ENCODE measurements around the gene MCRIP1. TPM values are rescaled to one million over a fixed set of nuclear protein-coding genes. Genes with fewer than 3 reads are reported as not detected.

The MCRIP1 gene
- total RNA-seq, 1 experiment from 2014 or later, result 30.9 TPM

GRCh38 chr17:81810892-81811704 lies 22.0 kb downstream of the MCRIP1 start:
- in situ Hi-C loops (cut with HindIII; ENCODE audit: low pct_unique_long_range_greater_than_20kb, low sequenced_read_pairs), result no loop called here
- DNase-seq (ENCODE audit: low read depth), result no peak

- in situ Hi-C loops (cut with HindIII; ENCODE audit: low pct_unique_long_range_greater_than_20kb, low sequenced_read_pairs), result no loop called here
- no peak for DNase-seq (ENCODE audit: low read depth)
Measured at GRCh38 chr17:81810476-81810875, 22.6 kb downstream of the MCRIP1 start.

- DNase-seq (ENCODE audit: low read depth), result no peak
- in situ Hi-C loops (cut with HindIII; ENCODE audit: low pct_unique_long_range_greater_than_20kb, low sequenced_read_pairs), result no loop called here
Measured at GRCh38 chr17:81809556-81809998, 23.5 kb downstream of the MCRIP1 start.

DNA sequence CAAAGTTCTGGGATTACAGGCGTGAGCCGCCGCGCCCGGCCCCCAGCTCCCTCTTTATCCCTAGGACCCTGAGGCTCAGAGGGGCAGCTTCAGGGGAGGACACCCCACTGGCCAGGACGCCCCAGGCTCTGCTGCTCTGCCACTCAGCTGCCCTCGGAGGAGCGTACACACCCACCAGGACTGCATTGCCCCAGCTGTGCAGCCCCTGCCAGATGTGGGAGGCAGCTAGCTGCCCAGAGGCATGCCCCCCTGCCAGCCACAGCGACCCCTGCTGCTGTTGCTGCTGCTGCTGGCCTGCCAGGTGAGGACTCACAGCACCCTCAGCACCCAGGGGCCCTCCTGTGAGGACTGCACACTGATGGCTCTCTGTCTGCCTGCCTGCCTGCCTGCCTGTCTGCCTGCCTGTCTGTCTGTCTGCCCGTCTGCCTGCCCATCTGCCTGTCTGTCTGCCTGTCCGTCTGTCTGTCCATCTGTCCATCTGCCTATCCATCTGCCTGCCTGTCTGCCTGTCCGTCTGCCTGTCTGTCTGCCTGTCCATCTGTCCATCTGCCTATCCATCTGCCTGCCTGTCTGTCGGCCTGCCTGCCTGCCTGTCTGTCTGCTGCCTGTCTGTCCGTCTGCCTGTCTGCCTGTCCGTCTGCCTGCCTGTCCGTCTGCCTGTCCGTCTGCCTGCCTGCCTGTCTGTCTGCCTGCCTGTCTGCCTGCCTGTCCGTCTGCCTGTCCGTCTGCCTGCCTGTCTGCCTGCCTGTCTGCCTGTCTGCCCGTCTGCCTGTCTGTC lies 24.1 kb downstream of the MCRIP1 start:
- DNase-seq (ENCODE audit: low read depth), result no peak
- in situ Hi-C loops (cut with HindIII; ENCODE audit: low pct_unique_long_range_greater_than_20kb, low sequenced_read_pairs), result no loop called here

GRCh38 chr17:81807839-81808238 lies 25.3 kb downstream of the MCRIP1 start:
- in situ Hi-C loops (cut with HindIII; ENCODE audit: low pct_unique_long_range_greater_than_20kb, low sequenced_read_pairs), result no loop called here

GRCh38 chr17:81807210-81807719 lies 25.8 kb downstream of the MCRIP1 start:
- in situ Hi-C loops (cut with HindIII; ENCODE audit: low pct_unique_long_range_greater_than_20kb, low sequenced_read_pairs), result no loop called here
- DNase-seq (ENCODE audit: low read depth), result no peak

More at GRCh38 chr17:81807839-81808238, 25.3 kb downstream of the MCRIP1 start:
- DNase-seq (ENCODE audit: low read depth), result no peak

- DNase-seq (ENCODE audit: low read depth), result no peak
- in situ Hi-C loops (cut with HindIII; ENCODE audit: low pct_unique_long_range_greater_than_20kb, low sequenced_read_pairs), result no loop called here
Measured at GRCh38 chr17:81806461-81807209, 26.5 kb downstream of the MCRIP1 start.

DNA sequence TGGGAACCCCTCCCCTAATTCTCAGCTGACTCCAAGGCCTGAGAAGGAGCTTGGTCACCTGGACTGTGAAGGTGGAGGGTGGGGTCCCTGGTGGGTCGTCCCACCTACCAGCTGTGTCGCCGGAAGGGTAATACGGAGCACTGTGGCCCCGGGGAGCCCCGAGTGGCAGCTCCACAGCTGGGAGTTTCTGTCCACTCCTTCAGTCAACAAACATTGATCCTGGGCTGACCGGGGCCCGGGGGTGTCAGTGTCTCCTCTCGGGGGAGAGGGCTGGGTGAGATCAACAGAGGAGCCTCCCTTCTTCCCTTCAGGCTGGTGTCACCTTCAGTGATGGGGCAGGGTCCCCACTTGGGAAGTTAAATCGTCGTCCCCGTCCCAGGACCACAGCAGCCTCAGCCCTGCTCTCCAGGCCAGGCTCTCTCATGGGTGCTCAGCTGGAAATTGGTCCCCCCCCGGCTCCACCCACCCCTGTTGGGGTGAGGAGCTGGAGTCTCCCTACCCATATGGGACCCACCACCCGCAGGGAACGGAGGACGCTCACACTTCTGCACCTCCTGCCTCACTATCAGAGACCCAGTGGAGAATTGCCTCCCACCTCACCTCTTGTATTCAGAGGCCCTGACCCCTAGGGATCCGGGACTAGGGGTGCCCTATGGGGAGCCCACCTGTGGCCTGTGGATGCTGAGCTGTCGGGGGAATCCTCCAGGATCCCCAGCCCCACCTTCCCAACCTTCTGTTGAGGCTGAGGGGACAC lies 27.2 kb downstream of the MCRIP1 start:
- in situ Hi-C loops (cut with HindIII; ENCODE audit: low pct_unique_long_range_greater_than_20kb, low sequenced_read_pairs), result no loop called here
- no peak for DNase-seq (ENCODE audit: low read depth)

DNA sequence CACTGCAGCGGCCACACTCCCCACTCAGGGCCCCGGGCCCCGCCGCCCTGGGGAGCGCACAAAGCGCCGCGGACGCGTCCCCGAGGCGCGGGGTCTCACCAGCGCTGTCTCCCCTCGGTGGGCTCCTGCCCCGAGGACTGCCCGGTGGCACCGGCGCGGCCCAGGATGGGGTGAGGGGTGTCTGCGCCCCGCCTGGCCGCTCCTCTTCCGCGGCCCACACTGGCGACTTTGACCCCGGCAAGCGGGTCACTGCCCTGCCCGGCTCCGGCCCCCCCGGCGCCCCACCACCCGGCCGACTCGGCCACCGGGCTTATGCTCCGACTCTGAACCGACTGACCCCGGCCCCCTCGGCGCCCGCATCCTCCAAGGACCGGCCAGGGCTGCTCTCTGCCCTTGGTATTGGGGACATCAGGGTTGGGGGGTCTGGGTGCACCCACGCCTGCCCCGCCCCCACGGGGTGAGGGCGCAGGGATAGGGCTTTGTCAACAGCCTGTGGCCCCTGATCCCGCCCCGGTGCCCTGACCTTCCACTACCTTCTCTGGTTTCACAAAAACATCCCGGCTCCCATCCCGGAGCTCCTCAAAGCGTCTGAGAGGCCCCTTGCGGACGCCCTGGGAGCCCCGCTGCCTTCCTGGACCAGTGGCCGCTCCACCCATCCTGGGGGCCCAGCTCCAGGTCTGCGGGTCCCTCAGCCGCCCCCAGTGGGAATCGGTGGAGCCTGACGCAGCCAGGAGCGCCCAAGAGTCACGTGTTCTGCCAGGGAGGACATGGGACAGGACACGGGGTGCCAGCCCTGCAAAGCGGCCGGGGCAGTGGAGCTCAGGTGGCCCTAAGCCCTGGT lies 28.3 kb downstream of the MCRIP1 start:
- no peak for DNase-seq (ENCODE audit: low read depth)
- in situ Hi-C loops (cut with HindIII; ENCODE audit: low pct_unique_long_range_greater_than_20kb, low sequenced_read_pairs), result no loop called here

- DNase-seq (ENCODE audit: low read depth), result no peak
- in situ Hi-C loops (cut with HindIII; ENCODE audit: low pct_unique_long_range_greater_than_20kb, low sequenced_read_pairs), result no loop called here
Measured at GRCh38 chr17:81803728-81804558, 29.1 kb downstream of the MCRIP1 start, which contains the start of gene GCGR. Gene GCGR (plus strand): TSS chr17:81804150. CDS start chr17:81809019, 4,869 bp downstream.

DNA sequence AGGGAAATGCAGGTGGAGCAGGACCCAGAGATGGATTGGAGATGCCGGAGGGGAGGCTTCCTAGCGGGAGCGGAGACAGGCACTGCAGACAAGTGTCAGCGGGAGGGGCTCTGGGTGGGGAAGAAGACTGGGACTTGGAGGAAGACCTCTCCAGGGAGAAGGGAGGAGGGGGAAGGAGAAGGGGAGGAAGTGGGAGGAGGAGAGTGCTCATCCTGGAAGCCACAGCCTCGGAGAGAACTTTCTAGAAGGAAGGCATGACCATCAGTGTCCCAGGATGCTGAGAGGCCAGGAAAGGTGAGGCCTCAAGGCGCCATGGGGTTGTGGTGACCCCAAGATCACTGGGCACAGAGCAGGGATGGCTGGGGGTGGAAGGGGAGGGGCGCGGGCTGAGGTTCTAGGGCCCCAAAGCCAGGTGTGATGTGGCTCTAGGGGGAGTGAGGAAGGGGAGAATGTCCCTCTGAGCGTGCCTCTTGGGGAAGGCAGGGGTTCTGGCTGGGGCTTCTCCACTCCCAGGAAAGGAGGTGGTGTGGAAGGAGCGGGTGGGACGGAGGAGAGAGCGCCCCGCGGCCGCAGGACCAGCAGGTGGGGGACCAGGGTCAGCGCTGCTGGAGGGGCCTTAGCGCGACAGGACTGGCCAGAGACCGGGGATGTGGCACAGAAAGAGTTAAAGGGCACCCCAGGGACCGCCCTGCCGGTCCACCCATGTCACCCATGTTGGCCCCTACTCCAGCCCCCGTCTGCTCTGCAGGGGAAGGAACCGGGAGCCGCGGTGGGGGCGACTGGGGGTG lies 30.0 kb downstream of the MCRIP1 start:
- in situ Hi-C loops (cut with HindIII; ENCODE audit: low pct_unique_long_range_greater_than_20kb, low sequenced_read_pairs), result no loop called here

DNA sequence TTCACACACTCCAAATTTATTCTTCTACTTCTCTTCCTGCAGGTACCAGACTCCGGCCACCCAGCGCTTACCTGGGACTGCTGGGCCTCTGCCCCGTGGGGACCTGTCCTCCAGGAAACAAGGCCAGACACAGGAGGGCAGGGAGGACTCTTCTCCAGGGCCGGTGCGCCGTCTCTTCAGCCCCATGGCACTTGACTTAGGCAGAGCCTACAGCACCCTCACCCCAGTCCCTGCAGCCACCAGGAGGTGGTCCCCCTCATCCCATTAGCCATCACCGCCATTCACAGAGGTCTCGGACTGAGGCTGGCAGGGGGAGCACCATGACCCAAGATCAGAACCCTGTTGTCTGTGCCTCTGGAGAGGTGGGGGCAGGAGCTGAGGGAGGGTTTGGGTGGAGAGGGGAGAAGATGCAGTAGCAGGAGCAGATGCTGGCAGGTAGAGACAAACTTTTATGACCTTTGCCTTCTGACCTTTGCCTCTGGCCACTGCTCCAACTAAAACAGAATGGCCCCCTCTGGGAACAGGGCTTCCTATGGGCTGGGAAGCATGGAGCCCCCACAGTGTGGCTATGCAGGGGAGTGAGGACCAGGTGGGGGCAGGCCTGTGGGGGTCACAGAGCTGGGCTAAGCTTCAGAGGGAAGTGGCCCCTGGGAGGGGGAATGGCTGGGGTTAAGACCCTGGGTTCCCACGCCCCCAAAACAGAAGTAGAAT lies 30.9 kb downstream of the MCRIP1 start:
- DNase-seq (ENCODE audit: low read depth), result no peak
- in situ Hi-C loops (cut with HindIII; ENCODE audit: low pct_unique_long_range_greater_than_20kb, low sequenced_read_pairs), result no loop called here

More for the DNA sequence above, 30.0 kb downstream of the MCRIP1 start:
- DNase-seq (ENCODE audit: low read depth), result no peak

GRCh38 chr17:81801327-81801726 lies 31.8 kb downstream of the MCRIP1 start:
- in situ Hi-C loops (cut with HindIII; ENCODE audit: low pct_unique_long_range_greater_than_20kb, low sequenced_read_pairs), result no loop called here

DNA sequence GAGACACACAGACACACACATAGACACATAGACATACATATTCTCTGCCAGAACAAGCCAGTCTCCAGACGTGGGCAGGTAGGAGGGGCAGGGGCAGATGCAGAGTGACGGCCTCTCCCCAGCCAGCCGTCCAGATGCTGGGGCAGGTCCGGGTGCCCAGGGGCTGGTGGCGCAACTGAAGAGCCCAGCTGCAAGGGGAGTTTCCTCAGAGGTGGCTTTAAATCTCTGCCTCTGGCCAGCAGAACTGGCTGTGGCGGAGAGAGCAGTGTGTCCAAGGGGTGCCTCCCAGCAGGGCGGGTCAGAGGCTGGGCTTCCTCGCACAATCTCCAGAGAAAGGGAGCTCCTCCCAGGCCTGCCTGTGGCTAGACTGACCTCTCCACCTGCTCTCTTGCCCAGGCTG lies 38.6 kb downstream of the MCRIP1 start:
- in situ Hi-C loops (cut with HindIII; ENCODE audit: low pct_unique_long_range_greater_than_20kb, low sequenced_read_pairs), result no loop called here
- DNase-seq (ENCODE audit: low read depth), result peak; percentile 30

More at GRCh38 chr17:81801327-81801726, 31.8 kb downstream of the MCRIP1 start:
- DNase-seq (ENCODE audit: low read depth), result no peak

GRCh38 chr17:81794074-81794476 lies 39.0 kb downstream of the MCRIP1 start:
- DNase-seq (ENCODE audit: low read depth), result no peak
- in situ Hi-C loops (cut with HindIII; ENCODE audit: low pct_unique_long_range_greater_than_20kb, low sequenced_read_pairs), result no loop called here
